SK-N-SH (cell line): ENCODE data around the gene ARHGAP23. TPM values are rescaled to one million over a fixed set of nuclear protein-coding genes. Genes with fewer than 3 reads are reported as not detected.

Experiments
- CTCF ChIA-PET: fragments of 300-600, 350-600 bp; formaldehyde crosslinking; extraction: SDS; loops from one replicate; lab custom pipeline; 2021; lab: Yijun Ruan, JAX
- POLR2A ChIA-PET: fragments of 350-600 bp; sonication (Branson Sonifier 250); formaldehyde crosslinking; extraction: SDS; loops from one replicate; lab custom pipeline; 2020; ENCODE audit warnings: antibody characterized with exemption, inconsistent platforms; lab: Yijun Ruan, JAX
- DNase-seq: peaks from one replicate; pipeline ENCODE4 v3.0.0; 2012
- H2AFZ ChIP-seq: fragments of 200-600 bp; sonication (generic); 2 replicates; pipeline ENCODE4 v1.8.1; 2016; ENCODE audit warnings: antibody characterized with exemption, mild to moderate bottlenecking, low read depth
- H3F3A ChIP-seq: fragments of 200-600 bp; sonication (generic); replicated peaks from 2 replicates; pipeline ENCODE3; 2016; ENCODE audit warnings: antibody characterized with exemption, mild to moderate bottlenecking; ENCODE audit not compliant: insufficient read depth
- H3K27ac ChIP-seq, 2 experiments: fragments of 200-500 bp in 1 of 2; fragments of 200-600 bp in 1 of 2; sonication (Bioruptor generic) in 1 of 2; sonication (generic), shearing (Covaris generic) in 1 of 2; 2 replicates each; pipeline versions ENCODE4 v1.5.1 to v1.6.1; 2014 to 2016; ENCODE audit warnings: low read depth in 2 of 2, inconsistent platforms in 1 of 2, low read length in 1 of 2, mild to moderate bottlenecking in 1 of 2, mixed read lengths in 1 of 2
- H3K27me3 ChIP-seq: fragments of 200-600 bp; sonication (generic), shearing (Covaris generic); 2 replicates; pipeline ENCODE4 v1.6.1; 2016; ENCODE audit warnings: mixed run types; ENCODE audit not compliant: insufficient read depth
- H3K36me3 ChIP-seq, 2 experiments: fragments of 200-500 bp in 1 of 2; fragments of 200-600 bp in 1 of 2; sonication (Bioruptor generic) in 1 of 2; sonication (generic) in 1 of 2; replicated peaks in 1 of 2; 2 replicates each; pipeline versions ENCODE3 to v1.5.1; 2014 to 2016; ENCODE audit warnings: low read length in 1 of 2, mild to moderate bottlenecking in 1 of 2; ENCODE audit not compliant: insufficient read depth in 2 of 2, control insufficient read depth in 1 of 2
- H3K4me1 ChIP-seq, 2 experiments: fragments of 200-500 bp in 1 of 2; fragments of 200-600 bp in 1 of 2; sonication (Bioruptor generic) in 1 of 2; sonication (generic), shearing (Covaris generic) in 1 of 2; 2 replicates each; pipeline versions ENCODE4 v1.5.1 to v1.6.1; 2014 to 2016; ENCODE audit warnings: low read depth in 1 of 2, low read length in 1 of 2, mixed run types in 1 of 2; ENCODE audit not compliant: insufficient read depth in 2 of 2, control insufficient read depth in 1 of 2
- H3K4me2 ChIP-seq: fragments of 200-600 bp; sonication (generic), shearing (Covaris generic); 2 replicates; pipeline ENCODE4 v1.6.1; 2017; ENCODE audit warnings: mixed run types
- H3K4me3 ChIP-seq, 2 experiments: fragments of 200-500 bp in 1 of 2; fragments of 200-600 bp in 1 of 2; sonication (Bioruptor generic) in 1 of 2; sonication (generic), shearing (Covaris generic) in 1 of 2; 2 replicates each; pipeline versions ENCODE4 v1.5.1 to v1.8.1; 2014 to 2016; ENCODE audit warnings: low read depth in 2 of 2, inconsistent platforms in 1 of 2, low read length in 1 of 2, mild to moderate bottlenecking in 1 of 2, mixed read lengths in 1 of 2, moderate library complexity in 1 of 2
- H3K79me2 ChIP-seq: fragments of 200-600 bp; sonication (generic); 2 replicates; pipeline ENCODE4 v1.8.1; 2017; ENCODE audit warnings: mild to moderate bottlenecking; ENCODE audit not compliant: insufficient read depth
- H3K9ac ChIP-seq: fragments of 200-600 bp; sonication (generic); 2 replicates; pipeline ENCODE4 v1.6.1; 2017; ENCODE audit warnings: mixed run types
- H3K9me2 ChIP-seq: fragments of 200-600 bp; sonication (generic); 2 replicates; pipeline ENCODE4 v1.6.1; 2017; ENCODE audit warnings: mixed run types
- H3K9me3 ChIP-seq: fragments of 200-600 bp; sonication (generic); 2 replicates; pipeline ENCODE4 v1.6.1; 2017; ENCODE audit warnings: mixed run types, mild to moderate bottlenecking, moderate library complexity
- H4K20me1 ChIP-seq: fragments of 200-600 bp; sonication (generic); 2 replicates; pipeline ENCODE4 v1.6.1; 2017; ENCODE audit warnings: mild to moderate bottlenecking, mixed run types; ENCODE audit not compliant: insufficient read depth
- CHD2 ChIP-seq: fragments of 150-350 bp; IDR thresholded peaks from 2 replicates; pipeline ENCODE4 v1.6.1; 2018; ENCODE audit warnings: low read length; ENCODE audit not compliant: partially characterized antibody
- CTCF ChIP-seq: fragments of 200-600 bp; sonication (generic); IDR thresholded peaks from 2 replicates; pipeline ENCODE4 v1.6.1; 2017; ENCODE audit warnings: antibody characterized with exemption, mild to moderate bottlenecking, moderate library complexity
- EP300 ChIP-seq, 2 experiments: IDR thresholded peaks; 2 replicates each; pipeline versions ENCODE4 v1.4.0 to v1.6.1; 2012; ENCODE audit warnings: borderline replicate concordance in 1 of 2, low read depth in 1 of 2, low read length in 1 of 2
- EZH2phosphoT487 ChIP-seq: fragments of 200-600 bp; sonication (generic); IDR thresholded peaks from 2 replicates; pipeline ENCODE4 v1.6.1; 2017; ENCODE audit warnings: low read depth, mixed run types, mild to moderate bottlenecking, antibody characterized with exemption, moderate library complexity, borderline replicate concordance
- FOSL2 ChIP-seq: IDR thresholded peaks from 2 replicates; pipeline ENCODE4 v1.4.0; 2012; ENCODE audit warnings: low read depth, mild to moderate bottlenecking, moderate library complexity, borderline replicate concordance
- FOXJ3 ChIP-seq: sonication (generic); formaldehyde crosslinking; IDR thresholded peaks from 2 replicates; pipeline ENCODE4 v1.5.1; 2020; ENCODE audit warnings: mild to moderate bottlenecking, missing genetic modification reagents
- MAX ChIP-seq: IDR thresholded peaks from 2 replicates; pipeline ENCODE4 v1.4.0; 2012; ENCODE audit warnings: low read depth
- POLR2AphosphoS5 ChIP-seq: IDR thresholded peaks from 2 replicates; pipeline ENCODE4 v1.6.1; 2012; ENCODE audit warnings: low read depth, low read length
- RAD21 ChIP-seq: IDR thresholded peaks from 2 replicates; pipeline ENCODE4 v1.6.1; 2012; ENCODE audit warnings: mild to moderate bottlenecking, low read length
- RCOR1 ChIP-seq: fragments of 150-350 bp; IDR thresholded peaks from 2 replicates; pipeline ENCODE4 v1.6.1; 2017; ENCODE audit warnings: antibody characterized with exemption, low read length
- REST ChIP-seq: IDR thresholded peaks from 2 replicates; pipeline ENCODE4 v1.6.1; 2012; ENCODE audit warnings: mild to moderate bottlenecking, low read depth, low read length, moderate library complexity
- RFX5 ChIP-seq: IDR thresholded peaks from 2 replicates; pipeline ENCODE4 v1.6.1; 2012; ENCODE audit warnings: mild to moderate bottlenecking, improper control_type of control experiment, low read length
- SIN3A ChIP-seq: IDR thresholded peaks from 2 replicates; pipeline ENCODE4 v1.6.1; 2012; ENCODE audit warnings: low read depth, mild to moderate bottlenecking, low read length, moderate library complexity, borderline replicate concordance
- SMC3 ChIP-seq: IDR thresholded peaks from 2 replicates; pipeline ENCODE4 v1.6.1; 2012; ENCODE audit warnings: low read depth, low read length, improper control_type of control experiment
- TEAD4 ChIP-seq: IDR thresholded peaks from 2 replicates; pipeline ENCODE4 v1.4.0; 2012; ENCODE audit warnings: mild to moderate bottlenecking, borderline replicate concordance; ENCODE audit not compliant: insufficient read depth
- ZBTB33 ChIP-seq: IDR thresholded peaks from 2 replicates; pipeline ENCODE4 v1.4.0; 2012; ENCODE audit warnings: low read depth, borderline replicate concordance
- WGBS: methylation state at CpG from one replicate; pipeline ENCODE4 v1.1.6; 2017; ENCODE audit warnings: low lambda C conversion rate; 5-methylcytosine and 5-hydroxymethylcytosine counted together
- polyA plus RNA-seq, 3 experiments: library from polyadenylated mRNA; depleted of rRNA; stranded (reverse); fragments of >200 nt; gene quantifications; 2 replicates each; pipeline ENCODE4 v1.2.3, GENCODE V29; 2012

The ARHGAP23 gene
- polyA plus RNA-seq, 1 of the 3 experiments (the other 2 are of a cell fraction): 19.2 TPM

- DNase-seq: no peak
- no peak overlapping the region for H3K4me3 ChIP-seq
- no peaks in the 10 kb centered on the region for H3K9me2 ChIP-seq
- no peaks in the 10 kb centered on the region for H4K20me1 ChIP-seq
- H3K9me3 ChIP-seq: no peaks in the 10 kb centered on the region
- TF ChIP-seq SMC3 (no peak), FOSL2 (no peak), RFX5 (no peak), ZBTB33 (no peak), MAX (no peak), CTCF (no peak), REST (no peak), POLR2AphosphoS5 (no peak), EZH2phosphoT487 (no peak), CHD2 (no peak), TEAD4 (no peak), RAD21 (no peak), RCOR1 (no peak), FOXJ3 (CRISPR knock-in tag) (no peak), EP300 (IDR thresholded peaks at IDR 0.05; ENCODE audit: borderline replicate concordance in 1 of 2, low read depth in 1 of 2, low read length in 1 of 2) (no peak), SIN3A (no peak)
- H3K79me2 ChIP-seq: no peaks in the 10 kb centered on the region
- no peak overlapping the region for H2AFZ ChIP-seq
- WGBS: 74% methylated on average over 9 of the region's 12 CpGs
- ChIA-PET CTCF (interaction anchor here (0.8 to 5.2 kb wide), 6 partner anchors 10 to 122 kb away, joined by 3 to 21 read pairs (median 4); no protein-coding TSS in a partner anchor), POLR2A (no interaction called here)
- no peak overlapping the region for H3K4me2 ChIP-seq
- H3K9ac ChIP-seq: no peak overlapping the region
- H3K27me3 ChIP-seq: no peaks in the 10 kb centered on the region
- no peak overlapping the region for H3K27ac ChIP-seq
- no peaks in the 10 kb centered on the region for H3K36me3 ChIP-seq
- H3K4me1 ChIP-seq: no peaks in the 10 kb centered on the region; a peak in 1 of 4 replicates
- no peaks in the 10 kb centered on the region for H3F3A ChIP-seq
These were observed 117.4 kb downstream of the ARHGAP23 start for GRCh38 chr17:38545531-38546225.
